HepG2 (cell line): Measurements from ENCODE around the gene RUNX3. TPM values are rescaled to one million over a fixed set of nuclear protein-coding genes. Genes with fewer than 3 reads are reported as not detected.

Experiments used
- ATAC-seq: fragments of 200-7000 bp; cut with Tn5 transposase; 3 replicates; pipeline ENCODE4 v1.9.1; 2020; ENCODE audit warnings: mild to moderate bottlenecking, moderate library complexity
- BruUV-seq: library from RNA; stranded (reverse); fragments of 400-500 nt; replicated peaks from 2 replicates; lab custom pipeline; 2021; lab: Mats Ljungman, UMichigan
- CTCF ChIA-PET: fragments of 300-600 bp; formaldehyde crosslinking; extraction: SDS; loops from one replicate; lab custom pipeline; 2021; ENCODE audit warnings: low total read pairs, inconsistent platforms, low intra/inter-chr PET ratio; lab: Yijun Ruan, JAX
- POLR2A ChIA-PET: fragments of 350-600 bp; sonication (Branson Sonifier 250); formaldehyde crosslinking; loops from one replicate; lab custom pipeline; 2020; ENCODE audit warnings: antibody characterized with exemption, inconsistent platforms; lab: Yijun Ruan, JAX
- DNase-seq: peaks from one replicate; pipeline ENCODE4 v3.0.0-alpha.2; 2015; ENCODE audit warnings: low spot score
- FAIRE-seq: peaks from 3 replicates; lab custom pipeline; 2011; peaks lifted over from hg19 to GRCh38; lab: Jason Lieb, UNC
- H2AFZ ChIP-seq: one replicate; pipeline ENCODE4 v1.6.1; 2011; ENCODE audit warnings: low read length, inconsistent platforms
- H3K27ac ChIP-seq: fragments of 300-600 bp; 3 replicates; pipeline ENCODE4 v1.8.0; 2011; ENCODE audit warnings: mixed run types, mild to moderate bottlenecking, mixed read lengths, low read length, inconsistent platforms; ENCODE audit not compliant: insufficient read depth; ENCODE audit errors: extremely low read length
- H3K27me3 ChIP-seq, 2 experiments: fragments of 200-600 bp in 1 of 2; 2 replicates in 1 of 2; 3 replicates in 1 of 2; pipeline versions ENCODE4 v1.6.0 to v1.8.0; 2011; ENCODE audit warnings: low read length in 2 of 2, mild to moderate bottlenecking in 2 of 2, moderate library complexity in 2 of 2, inconsistent platforms in 1 of 2; ENCODE audit not compliant: insufficient read depth in 2 of 2, control insufficient read depth in 1 of 2
- H3K36me3 ChIP-seq, 2 experiments: fragments of 200-600 bp in 1 of 2; replicated peaks in 1 of 2; 2 replicates in 1 of 2; 3 replicates in 1 of 2; pipeline versions ENCODE4 v1.5.1 to v1.8.0; 2011; ENCODE audit warnings: low read length in 2 of 2, inconsistent platforms in 1 of 2; ENCODE audit not compliant: insufficient read depth in 2 of 2, control insufficient read depth in 1 of 2
- H3K4me1 ChIP-seq: 2 replicates; pipeline ENCODE4 v1.5.1; 2012; ENCODE audit warnings: low read length, inconsistent platforms; ENCODE audit not compliant: insufficient read depth
- H3K4me2 ChIP-seq: 2 replicates; pipeline ENCODE4 v1.6.0; 2011; ENCODE audit warnings: low read depth, low read length, inconsistent platforms
- H3K4me3 ChIP-seq, 3 experiments: fragments of 200-600 bp in 1 of 3; sonication (generic), shearing (Covaris generic) in 1 of 3; replicated peaks in 1 of 3; 2 replicates each; pipeline ENCODE4 v1.5.1; 2011 to 2016; ENCODE audit warnings: low read length in 3 of 3, inconsistent platforms in 2 of 3, low read depth in 2 of 3, mild to moderate bottlenecking in 2 of 3, control low read depth in 1 of 3, mixed read lengths in 1 of 3; ENCODE audit not compliant: insufficient read depth in 1 of 3
- H3K79me2 ChIP-seq: one replicate; pipeline ENCODE4 v1.6.1; 2011; ENCODE audit warnings: low read length, inconsistent platforms; ENCODE audit not compliant: insufficient read depth
- H3K9ac ChIP-seq: 2 replicates; pipeline ENCODE4 v1.6.0; 2011; ENCODE audit warnings: mild to moderate bottlenecking, low read depth, low read length, inconsistent platforms; ENCODE audit not compliant: insufficient read depth
- H3K9me3 ChIP-seq: 2 replicates; pipeline ENCODE4 v1.5.1; 2012; ENCODE audit warnings: mild to moderate bottlenecking, low read length
- H4K20me1 ChIP-seq: 2 replicates; pipeline ENCODE4 v1.6.0; 2011; ENCODE audit warnings: inconsistent platforms, mild to moderate bottlenecking, low read length, moderate library complexity; ENCODE audit not compliant: insufficient read depth
- ARHGAP35 ChIP-seq: sonication (generic); formaldehyde crosslinking; IDR thresholded peaks from 2 replicates; pipeline ENCODE4 v1.9.0; 2022; ENCODE audit warnings: mild to moderate bottlenecking, inconsistent platforms, moderate library complexity, missing genetic modification reagents, borderline replicate concordance
- ARID5B ChIP-seq: IDR thresholded peaks from 2 replicates; pipeline ENCODE4 v1.4.0; 2020; ENCODE audit warnings: mild to moderate bottlenecking, missing genetic modification reagents
- CBX2 ChIP-seq, 2 experiments: fragments of 200-600 bp in 1 of 2; sonication (generic); formaldehyde crosslinking in 1 of 2; IDR thresholded peaks; 2 replicates each; pipeline versions ENCODE4 v1.7.0 to v1.8.1; 2018 to 2022; ENCODE audit warnings: low read depth in 2 of 2, low read length in 1 of 2, mild to moderate bottlenecking in 1 of 2, missing genetic modification reagents in 1 of 2
- CREBL2 ChIP-seq: sonication (generic); formaldehyde crosslinking; IDR thresholded peaks from 2 replicates; pipeline ENCODE4 v1.8.1; 2023; ENCODE audit warnings: missing genetic modification reagents, mild to moderate bottlenecking, borderline replicate concordance
- ELF3 ChIP-seq: IDR thresholded peaks from 2 replicates; pipeline ENCODE4 v1.6.1; 2016; ENCODE audit warnings: missing genetic modification reagents, missing compliant biosample characterization
- EP300 ChIP-seq, 3 experiments: sonication (generic) in 1 of 3; formaldehyde crosslinking in 1 of 3; IDR thresholded peaks; 2 replicates each; pipeline versions ENCODE4 v1.5.1 to v1.6.1; 2011 to 2020; ENCODE audit warnings: low read depth in 2 of 3, low read length in 2 of 3, borderline replicate concordance in 1 of 3, improper control_type of control experiment in 1 of 3, mild to moderate bottlenecking in 1 of 3, missing genetic modification reagents in 1 of 3, moderate library complexity in 1 of 3
- GFI1 ChIP-seq: sonication (generic); formaldehyde crosslinking; IDR thresholded peaks from 2 replicates; pipeline ENCODE4 v1.5.0; 2020; ENCODE audit warnings: missing genetic modification reagents, mild to moderate bottlenecking, borderline replicate concordance
- HNRNPK ChIP-seq: fragments of 200-400 bp; formaldehyde crosslinking; IDR thresholded peaks from 2 replicates; pipeline ENCODE4 v1.6.1; 2018; ENCODE audit warnings: low read length, low read depth, moderate library complexity, mild to moderate bottlenecking; ENCODE audit not compliant: poor library complexity, severe bottlenecking
- MAZ ChIP-seq, 2 experiments: sonication (generic) in 1 of 2; formaldehyde crosslinking in 1 of 2; IDR thresholded peaks; 2 replicates each; pipeline versions ENCODE4 v1.5.0 to v1.6.1; 2012 to 2020; ENCODE audit warnings: low read depth in 2 of 2, mild to moderate bottlenecking in 2 of 2, borderline replicate concordance in 1 of 2, improper control_type of control experiment in 1 of 2, low read length in 1 of 2, missing genetic modification reagents in 1 of 2, moderate library complexity in 1 of 2
- MED13 ChIP-seq: sonication (generic); formaldehyde crosslinking; IDR thresholded peaks from 2 replicates; pipeline ENCODE4 v1.5.0; 2020; ENCODE audit warnings: missing genetic modification reagents
- MEIS2 ChIP-seq: sonication (generic); formaldehyde crosslinking; IDR thresholded peaks from 2 replicates; pipeline ENCODE4 v1.9.0; 2021; ENCODE audit warnings: mild to moderate bottlenecking, missing genetic modification reagents
- MXD4 ChIP-seq: IDR thresholded peaks from 2 replicates; pipeline ENCODE4 v1.6.1; 2016; ENCODE audit warnings: mild to moderate bottlenecking, missing biosample characterization, missing genetic modification reagents
- SOX13 ChIP-seq, 3 experiments: fragments of 450-650 bp in 1 of 3; sonication (generic) in 1 of 3; formaldehyde crosslinking in 1 of 3; IDR thresholded peaks in 2 of 3; conservative IDR thresholded peaks in 1 of 3; 2 replicates each; pipeline versions ENCODE4 v1.5.0 to v1.6.1; 2016 to 2020; ENCODE audit warnings: antibody characterized with exemption in 1 of 3, mild to moderate bottlenecking in 1 of 3, missing compliant biosample characterization in 1 of 3, missing genetic modification reagents in 1 of 3, moderate library complexity in 1 of 3
- SP140L ChIP-seq: sonication (generic); formaldehyde crosslinking; IDR thresholded peaks from 2 replicates; pipeline ENCODE4 v1.4.0; 2020; ENCODE audit warnings: missing genetic modification reagents, borderline replicate concordance
- THAP11 ChIP-seq: IDR thresholded peaks from 2 replicates; pipeline ENCODE4 v1.6.1; 2016; ENCODE audit warnings: missing biosample characterization, missing genetic modification reagents
- ZFP36 ChIP-seq: fragments of 150-350 bp; IDR thresholded peaks from 2 replicates; pipeline ENCODE4 v1.6.1; 2018; ENCODE audit warnings: borderline replicate concordance, low read length, low read depth; ENCODE audit not compliant: partially characterized antibody
- ZNF143 ChIP-seq: sonication (generic); formaldehyde crosslinking; IDR thresholded peaks from 2 replicates; pipeline ENCODE4 v1.4.0; 2020; ENCODE audit warnings: missing genetic modification reagents
- ZNF383 ChIP-seq: sonication (generic); formaldehyde crosslinking; IDR thresholded peaks from 2 replicates; pipeline ENCODE4 v1.4.0; 2020; ENCODE audit warnings: missing genetic modification reagents, mild to moderate bottlenecking, borderline replicate concordance
- ZSCAN22 ChIP-seq: sonication (generic); formaldehyde crosslinking; IDR thresholded peaks from 2 replicates; pipeline ENCODE4 v1.4.0; 2020; ENCODE audit warnings: mild to moderate bottlenecking, missing genetic modification reagents
- WGBS: methylation state at CpG from one replicate; pipeline ENCODE4 v1.1.6; 2017; ENCODE audit warnings: low lambda C conversion rate; 5-methylcytosine and 5-hydroxymethylcytosine counted together
- in situ Hi-C: cut with HindIII; loops from 2 replicates; pipeline ENCODE4 v1.10.0; 2017; ENCODE audit warnings: low pct_unique_long_range_greater_than_20kb; ENCODE audit not compliant: extremely low pct_ligation_motif_present
- intact Hi-C: fragments of 100-400 bp; cut with micrococcal nuclease; formaldehyde crosslinking; loops from one replicate; pipeline ENCODE4 v1.10.0; 2022; ENCODE audit not compliant: unreplicated experiment
- polyA plus RNA-seq, 8 experiments: library from polyadenylated mRNA; depleted of rRNA in 3 of 8; stranded (reverse) in 7 of 8; unstranded in 1 of 8; fragments of >200 nt; fragmentation: Illumina TruSeq in 4 of 8; extraction: Trizol in 4 of 8; gene quantifications; 2 replicates each; pipeline versions ENCODE4 v1.2.1 to v1.2.3, GENCODE V29; 2011 to 2016; ENCODE audit warnings: low read depth in 4 of 8, missing spikeins in 1 of 8, mixed read lengths in 1 of 8; ENCODE audit not compliant: insufficient read depth in 1 of 8
- total RNA-seq, 5 experiments: library from RNA; depleted of rRNA; stranded (reverse); fragments of >200 nt; fragmentation: Illumina TruSeq; extraction: Trizol; gene quantifications; 2 replicates each; pipeline ENCODE4 v1.2.3, GENCODE V29; 2016; ENCODE audit warnings: low read depth in 1 of 5

RUNX3 gene
- total and polyA plus RNA-seq, 2 of the 13 experiments (the other 11 are each of a cell fraction or from before 2014, with no cell fraction given) = 0.04 to 0.22 TPM

- no peaks in the 10 kb centered on the region for H3K9me3 ChIP-seq
- no peak for FAIRE-seq
- BruUV-seq = no TSS peak
- DNase-seq = no peak
- 41% methylated on average over 15 of the region's 15 CpGs for WGBS
- H3K4me3 ChIP-seq = no peak overlapping the region
- no peaks in the 10 kb centered on the region for H3K79me2 ChIP-seq
- no peak for ATAC-seq
- H3K4me2 ChIP-seq = no peak overlapping the region; the same call in 1 of the 2 replicates
- ChIA-PET POLR2A (no interaction called here), CTCF (no interaction called here)
- peaks cover 28 to 84% of the 10 kb centered on the region in 2 experiments for H3K27me3 ChIP-seq
- H3K36me3 ChIP-seq = no peaks in the 10 kb centered on the region
- peaks cover 13% of the 10 kb centered on the region for H3K4me1 ChIP-seq
- no peak overlapping the region for H2AFZ ChIP-seq
- in situ Hi-C loops (no loop called here), intact Hi-C loops (no loop called here)
- H3K27ac ChIP-seq = no peak overlapping the region
- no peak overlapping the region for H3K9ac ChIP-seq
- no peaks in the 10 kb centered on the region for H4K20me1 ChIP-seq
- peak; percentile 67; the same call in 1 of the 2 replicates for TF ChIP-seq SOX13 (IDR thresholded peaks at IDR 0.05)
- no peak for TF ChIP-seq SOX13 (CRISPR knock-in tag; conservative IDR thresholded peaks at IDR 0.05 in 1 of 2, IDR thresholded peaks at IDR 0.05 in 1 of 2)
- no peak for TF ChIP-seq ZNF143
- no peak for TF ChIP-seq CREBL2 (CRISPR knock-in tag)
- no peak for TF ChIP-seq MEIS2 (CRISPR knock-in tag)
- no peak for TF ChIP-seq THAP11 (CRISPR knock-in tag)
- no peak for TF ChIP-seq ARID5B (CRISPR knock-in tag)
- no peak for TF ChIP-seq ZNF383 (CRISPR knock-in tag)
- no peak for TF ChIP-seq ELF3 (CRISPR knock-in tag)
- TF ChIP-seq MED13 = no peak
- peak; percentile 99 for TF ChIP-seq CBX2 (IDR thresholded peaks at IDR 0.05; ENCODE audit: low read depth, low read length)
- TF ChIP-seq CBX2 (CRISPR knock-in tag; IDR thresholded peaks at IDR 0.05; ENCODE audit: low read depth) = peak; percentile 73; the same call in 1 of the 2 replicates
- no peak for TF ChIP-seq ARHGAP35
- TF ChIP-seq MXD4 = no peak
- TF ChIP-seq HNRNPK = no peak
- TF ChIP-seq ZSCAN22 = no peak
- no peak for TF ChIP-seq MAZ (IDR thresholded peaks at IDR 0.05; ENCODE audit: borderline replicate concordance, low read depth, low read length)
- no peak for TF ChIP-seq MAZ (CRISPR knock-in tag; IDR thresholded peaks at IDR 0.05; ENCODE audit: low read depth)
- TF ChIP-seq GFI1 (CRISPR knock-in tag) = no peak
- TF ChIP-seq SP140L (CRISPR knock-in tag) = no peak
- peak; percentile 95 for TF ChIP-seq ZFP36
- no peak for TF ChIP-seq EP300 (IDR thresholded peaks at IDR 0.05; ENCODE audit: low read depth in 2 of 2, low read length in 2 of 2)
- no peak for TF ChIP-seq EP300 (CRISPR knock-in tag; IDR thresholded peaks at IDR 0.05; ENCODE audit: borderline replicate concordance)
These were observed 1.9 kb downstream of the RUNX3 start for GRCh38 chr1:24927988-24928688.
